ENCODE data around the gene IGSF3.
A peak's percentile ranks its signal among the peaks of the same experiment; 100 is the strongest.
"Not testable (repeated sequence)": the region's sequence is repeated elsewhere in the genome, so short reads cannot be mapped to it uniquely, and the experiment has no call there.

IGSF3 gene

DNA sequence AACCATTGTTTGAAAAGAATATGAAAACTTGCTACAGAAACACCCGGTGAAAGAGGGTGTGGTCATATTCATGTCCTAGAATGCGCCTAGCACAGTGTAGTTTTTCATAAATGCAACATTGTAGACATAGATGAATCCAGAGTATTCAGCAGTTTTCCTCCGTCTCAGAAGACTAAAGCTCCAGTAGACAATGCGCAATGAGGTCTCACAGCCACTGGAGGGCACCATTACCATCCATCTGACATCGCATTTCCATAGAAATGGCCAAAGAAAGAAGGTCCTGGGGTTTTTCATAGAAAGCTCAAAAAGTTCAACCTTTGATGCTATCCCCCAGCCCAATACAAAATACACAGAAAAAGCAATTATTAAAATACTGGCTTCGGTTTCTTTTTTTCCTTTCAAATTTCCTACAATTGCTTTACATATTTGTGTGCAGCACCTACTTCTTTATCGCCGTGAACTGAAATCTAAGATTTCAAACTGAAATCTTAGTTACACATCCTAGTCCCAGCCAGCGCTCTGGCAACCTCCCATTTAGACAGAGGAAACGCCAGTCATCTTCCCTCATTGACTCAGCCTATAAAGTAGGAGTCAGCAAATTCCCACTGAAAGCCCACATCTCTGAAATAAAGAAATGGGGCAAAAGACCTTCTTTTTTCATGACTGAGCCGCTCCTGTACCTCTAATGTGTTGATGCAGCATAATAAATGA lies 92.8 kb downstream of the IGSF3 start:
- peak; percentile 84 for DNase-seq (ENCODE audit: low spot score)

DNA sequence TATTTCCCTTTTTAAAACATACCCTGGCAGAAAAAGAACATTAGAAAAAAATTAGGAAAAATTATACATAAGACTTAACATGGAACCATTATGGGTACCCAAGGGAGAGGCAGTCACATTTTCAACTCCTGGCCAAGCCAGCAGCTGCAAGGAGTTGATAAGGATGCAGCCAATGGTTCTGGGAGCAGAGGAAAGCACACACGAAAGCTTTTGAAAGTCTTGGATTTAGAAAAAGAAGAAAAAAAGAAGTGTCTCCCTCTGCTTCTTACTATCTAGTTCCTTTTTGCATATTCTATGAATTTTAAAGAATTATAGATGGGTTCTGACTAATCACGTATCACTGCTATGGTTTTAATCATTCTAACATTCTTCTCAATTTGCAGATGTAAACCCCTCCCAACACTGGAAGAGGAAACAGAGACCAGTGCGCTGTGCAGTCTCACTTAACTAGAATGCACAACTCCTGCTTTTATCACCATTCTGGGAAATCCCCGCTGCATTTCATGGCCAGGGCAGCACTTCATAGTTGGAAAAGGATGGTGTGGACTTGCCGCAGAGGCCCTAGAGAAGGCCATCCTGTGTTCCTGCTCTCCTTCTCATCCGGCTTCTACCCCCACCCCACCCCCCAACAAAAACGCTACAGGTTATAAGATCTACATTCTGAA lies 94.0 kb downstream of the IGSF3 start:
- DNase-seq (ENCODE audit: low spot score): no peak

DNA sequence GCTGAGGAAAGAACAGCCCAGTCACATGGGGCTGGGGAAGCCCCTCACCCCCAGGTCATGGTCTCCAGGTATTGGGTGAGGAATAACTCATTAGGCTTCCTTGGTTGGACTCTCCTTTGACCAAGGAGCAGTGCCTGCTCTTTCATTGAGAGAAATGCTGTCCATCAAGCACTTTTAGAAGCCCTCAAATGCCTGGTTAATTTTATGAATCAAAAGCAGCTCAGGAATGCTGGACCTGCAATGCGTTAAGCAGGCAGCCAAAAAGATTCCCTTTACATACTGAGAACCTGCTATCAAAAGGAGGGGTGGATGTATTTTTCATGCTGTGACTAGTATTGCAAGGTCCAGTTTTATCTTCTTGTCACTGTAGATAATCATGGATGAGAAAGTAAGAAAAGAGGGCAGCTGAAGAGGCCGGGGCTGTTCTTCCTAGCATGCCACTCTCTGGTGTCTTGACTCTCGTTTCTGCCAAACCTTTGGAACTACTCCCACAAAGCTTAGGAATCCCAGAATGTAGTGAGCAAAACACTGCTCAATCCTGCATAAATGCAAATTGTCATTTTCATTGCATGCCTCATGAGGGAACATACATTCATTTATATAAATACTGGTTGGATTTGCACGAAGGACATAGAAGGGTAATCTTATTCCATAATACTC lies 94.6 kb downstream of the IGSF3 start:
- no peak for DNase-seq (ENCODE audit: low spot score)

DNA sequence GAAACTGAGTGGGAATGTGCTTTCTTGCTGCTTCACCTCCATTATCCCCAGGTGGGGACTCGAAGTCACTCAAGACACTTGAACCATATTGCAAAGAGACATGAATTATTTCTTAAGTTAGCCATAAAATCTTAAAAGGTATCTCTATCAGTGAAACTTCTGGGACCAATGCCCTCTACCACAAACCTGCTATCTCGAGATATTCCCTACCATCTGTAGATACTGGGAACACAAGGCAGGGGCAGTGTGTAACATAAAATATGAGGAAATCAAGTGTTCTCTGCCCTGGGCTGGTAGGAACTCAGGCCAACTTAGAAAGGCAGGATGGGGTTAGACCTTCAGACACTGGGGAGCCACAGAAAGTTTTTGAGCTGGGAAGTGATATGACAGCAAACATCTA lies 95.4 kb downstream of the IGSF3 start:
- no peak for DNase-seq (ENCODE audit: low spot score)

DNA sequence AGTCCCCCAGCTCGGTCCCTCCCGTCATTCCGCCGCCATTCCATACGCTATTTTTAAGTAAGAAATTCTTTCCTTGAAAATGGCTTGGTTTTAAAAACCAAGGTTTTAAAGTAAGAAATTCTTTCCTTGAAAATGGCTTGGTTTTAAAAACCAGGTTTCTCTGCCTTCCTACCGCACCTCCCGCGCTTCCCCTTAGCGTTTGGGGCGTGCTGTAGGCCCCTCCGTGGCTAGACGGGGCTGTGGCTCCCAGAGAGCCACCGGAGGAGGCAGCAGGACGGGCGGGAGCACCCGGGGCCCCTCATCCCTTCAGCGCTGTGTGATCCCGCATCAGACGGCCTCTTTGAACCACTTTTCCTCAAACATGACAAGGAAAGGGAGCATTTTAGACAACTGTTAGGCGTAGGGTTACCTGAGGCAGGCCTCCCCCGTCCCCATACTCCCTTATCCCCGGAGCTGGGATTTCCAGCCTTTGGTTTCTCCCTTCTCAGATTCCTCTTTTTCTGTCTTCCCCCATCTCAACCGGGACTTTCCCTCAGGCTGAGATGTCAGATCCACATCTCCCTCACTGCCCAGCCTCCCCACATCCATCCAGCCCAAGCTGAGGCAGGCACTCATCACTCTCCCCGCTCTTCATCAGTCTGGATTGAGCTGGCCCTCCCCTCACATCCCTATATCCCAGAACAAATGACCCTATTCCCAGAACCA lies 96.2 kb downstream of the IGSF3 start:
- DNase-seq (ENCODE audit: low spot score): peak; percentile 25

DNA sequence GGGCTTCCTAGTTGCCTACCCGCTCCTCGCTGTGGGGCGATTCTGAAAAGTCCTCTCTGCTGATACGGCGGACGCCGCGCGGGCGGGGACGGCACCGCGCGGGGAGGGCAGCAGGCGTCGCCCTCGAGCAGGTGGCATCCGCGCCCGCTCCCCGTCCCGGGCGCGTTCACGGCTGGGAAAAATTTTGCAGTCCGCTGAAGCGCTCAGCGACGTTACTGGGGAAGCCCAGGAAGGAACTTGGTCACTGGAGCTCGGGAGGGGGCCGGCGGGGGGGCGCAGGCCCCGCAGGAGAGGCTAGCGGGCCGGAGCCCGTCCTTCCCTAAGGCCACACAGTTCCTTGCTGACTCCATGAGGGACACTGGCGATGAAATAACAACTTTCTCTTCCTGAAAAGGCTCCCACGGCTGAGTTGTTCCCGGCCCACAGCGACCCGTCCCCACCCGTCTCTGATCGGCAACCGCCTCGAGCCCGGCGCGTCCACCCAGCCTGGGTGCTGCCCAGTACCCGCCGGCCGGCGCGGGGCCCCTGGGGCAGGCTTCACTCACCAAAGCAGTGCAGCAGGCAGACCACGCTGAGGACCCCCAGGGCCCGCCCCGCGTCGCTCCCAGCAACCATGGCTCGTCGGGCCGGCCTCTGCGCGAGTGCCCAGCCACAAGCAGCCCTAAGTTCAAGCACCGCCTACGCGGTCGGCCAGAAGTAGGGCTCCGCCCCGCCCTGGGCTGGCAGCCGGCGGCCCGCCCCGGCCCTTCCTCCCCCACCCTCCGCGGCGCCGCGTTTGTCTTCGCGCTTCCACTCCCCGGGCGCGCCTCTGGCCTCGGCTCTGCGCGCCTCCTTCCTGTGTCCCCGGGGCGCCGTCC lies 96.9 kb downstream of the IGSF3 start, which contains the start of gene CD58:
TSS of gene CD58 (minus strand) at position 669 of the 857 bp plus-strand sequence. CDS start at position 615, 54 bp downstream.
- DNase-seq (ENCODE audit: low spot score): peak; percentile 95

DNA sequence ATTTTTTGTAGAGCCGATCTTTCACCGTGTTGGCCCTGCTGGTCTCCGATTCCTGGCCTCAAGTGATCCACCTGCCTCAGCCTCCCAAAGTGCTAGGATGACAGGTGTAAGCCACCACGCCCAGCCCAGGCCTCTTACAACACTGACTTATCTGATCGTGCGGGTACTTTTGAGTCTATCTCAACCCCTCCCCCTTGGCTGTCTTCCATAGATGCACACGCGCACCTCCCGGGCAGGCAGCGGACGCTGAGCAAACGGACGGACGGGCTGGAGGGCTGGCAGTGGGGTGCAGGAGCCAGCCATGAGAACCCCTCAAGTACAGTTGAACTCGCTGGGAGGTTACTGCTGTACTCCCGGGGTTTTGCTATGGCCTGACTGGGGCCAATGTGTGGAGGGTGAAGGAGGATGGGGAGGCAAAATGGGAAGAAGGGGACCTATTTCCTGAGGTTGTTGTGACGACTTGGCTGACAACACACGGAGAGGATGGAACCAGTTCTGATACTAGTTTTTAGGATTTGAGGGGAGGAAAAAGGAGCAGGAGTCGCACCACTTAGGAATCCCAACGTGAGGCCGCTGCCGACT lies 97.7 kb downstream of the IGSF3 start:
- DNase-seq (ENCODE audit: low spot score): peak; percentile 25

DNA sequence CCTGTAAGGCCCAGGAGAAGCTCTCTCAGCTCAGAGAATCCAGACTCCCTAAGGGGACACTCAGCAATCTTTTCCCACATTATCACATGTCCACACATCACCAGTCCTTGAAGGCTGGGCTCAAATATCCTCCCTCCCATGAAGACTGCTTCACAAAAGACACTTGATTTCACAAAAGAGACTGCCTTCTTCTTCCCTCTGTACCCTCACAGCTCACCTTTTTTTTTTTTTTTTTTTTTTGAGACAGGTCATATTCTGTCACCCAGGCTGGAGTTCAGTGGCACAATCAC lies 98.2 kb downstream of the IGSF3 start:
- no peak for DNase-seq (ENCODE audit: low spot score)

DNA sequence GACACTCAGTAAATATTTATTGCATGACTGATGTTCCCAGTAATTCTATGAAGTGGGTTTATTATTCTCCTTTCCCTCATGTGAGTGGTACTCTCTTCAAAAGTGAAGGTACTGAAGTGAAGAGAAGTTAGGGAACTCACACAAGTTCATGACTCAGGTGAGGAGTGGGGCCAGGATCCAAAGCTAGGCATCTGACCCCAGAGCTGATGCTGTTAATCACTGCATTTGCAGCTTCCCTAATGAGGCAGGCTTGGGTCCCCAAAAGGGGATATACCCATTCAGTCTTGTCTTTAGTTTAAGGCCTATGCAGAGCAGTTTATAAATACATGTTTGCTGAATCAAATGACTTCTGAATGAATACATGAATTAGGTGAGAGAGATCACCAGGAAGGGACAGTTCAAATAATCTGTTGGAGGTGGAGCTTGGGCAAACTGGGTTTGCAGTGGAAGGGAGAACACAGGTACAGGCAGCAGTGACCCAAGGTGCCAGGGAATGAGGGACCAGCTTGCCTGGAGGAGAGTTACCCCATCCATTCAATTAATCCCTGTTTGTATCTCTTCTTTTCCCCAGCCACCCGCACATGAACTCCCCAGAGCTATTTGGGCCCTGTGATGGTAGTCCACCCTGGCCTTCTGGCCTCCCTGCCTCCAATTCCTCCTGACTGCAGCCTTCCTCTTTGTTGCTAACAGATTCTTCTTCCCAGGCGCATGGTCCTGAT lies 98.7 kb downstream of the IGSF3 start:
- no peak for DNase-seq (ENCODE audit: low spot score)

DNA sequence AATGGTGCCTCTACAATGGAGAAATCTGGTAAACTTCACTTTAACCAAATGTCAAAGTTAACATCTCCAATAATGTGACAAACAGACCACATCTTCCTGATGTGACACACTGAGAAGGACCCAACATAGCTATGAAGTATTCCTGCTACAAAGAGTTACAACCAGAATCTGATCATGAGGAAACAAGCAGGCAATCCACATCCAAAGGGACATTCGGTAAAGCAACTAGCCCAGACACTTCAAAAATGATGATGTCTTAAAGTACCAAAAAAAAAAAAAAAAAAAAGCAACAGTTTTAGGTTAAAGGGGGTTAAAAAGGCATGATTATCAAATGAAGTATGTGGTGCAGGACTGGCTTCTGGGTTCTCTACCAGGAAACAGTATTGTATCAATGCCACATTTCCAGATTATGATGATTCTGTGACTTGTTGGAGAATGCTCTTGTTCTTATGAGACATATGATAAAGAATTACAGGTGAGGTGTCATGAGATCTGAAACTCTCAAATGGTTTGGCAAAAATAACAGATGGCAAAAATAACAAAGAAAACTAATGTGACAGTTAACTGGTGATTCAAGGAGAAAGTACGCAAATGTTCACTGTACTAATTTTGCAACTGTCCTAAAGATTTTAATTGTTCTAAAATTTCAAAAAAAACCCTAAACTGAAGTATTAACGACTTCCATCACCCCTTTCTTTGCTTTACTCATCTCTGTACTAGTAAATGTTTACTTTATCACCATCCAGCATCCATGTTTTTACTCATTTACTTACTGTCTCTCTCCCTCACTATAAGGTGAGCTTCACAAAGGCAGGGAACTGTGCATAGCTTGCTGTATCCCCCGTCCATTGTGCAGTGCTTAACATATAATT lies 99.5 kb downstream of the IGSF3 start:
- no peak for DNase-seq (ENCODE audit: low spot score)

DNA sequence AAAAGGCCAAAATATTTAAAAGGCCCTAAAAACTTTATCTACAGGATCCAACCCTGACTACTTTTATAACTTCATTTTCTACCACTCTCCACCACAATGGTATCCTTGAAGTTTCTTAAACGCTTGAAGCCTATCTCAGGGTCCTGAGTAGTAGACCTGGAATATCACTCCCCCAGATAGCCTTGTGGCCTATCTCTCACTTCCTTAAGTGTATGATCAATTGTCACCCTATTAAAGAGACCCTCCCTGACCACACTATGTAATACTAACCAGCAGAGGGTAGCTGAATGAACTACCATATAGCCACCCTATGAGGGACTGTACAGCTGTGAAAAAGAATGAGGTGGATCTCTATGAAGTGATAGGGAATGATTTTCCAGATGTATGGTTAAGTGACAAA lies 102.3 kb downstream of the IGSF3 start:
- no peak for DNase-seq (ENCODE audit: low spot score)

DNA sequence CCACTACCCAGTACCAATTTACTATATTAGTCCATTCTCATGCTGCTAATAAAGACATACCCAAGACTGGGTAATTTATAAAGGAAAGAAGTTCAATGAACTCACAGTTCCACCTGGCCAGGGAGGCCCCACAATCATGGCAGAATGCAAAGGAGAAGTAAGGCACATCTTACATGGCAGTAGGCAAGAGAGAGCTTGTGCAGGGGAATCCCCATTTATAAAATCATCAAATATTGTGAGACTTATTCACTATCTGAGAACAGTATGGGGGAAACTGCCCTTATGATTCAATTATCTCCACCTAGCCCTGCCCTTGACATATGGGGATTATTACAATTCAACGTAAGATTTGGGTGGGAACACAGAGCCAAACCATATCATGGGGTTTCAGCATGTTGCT lies 103.1 kb downstream of the IGSF3 start:
- DNase-seq (ENCODE audit: low spot score): no peak

DNA sequence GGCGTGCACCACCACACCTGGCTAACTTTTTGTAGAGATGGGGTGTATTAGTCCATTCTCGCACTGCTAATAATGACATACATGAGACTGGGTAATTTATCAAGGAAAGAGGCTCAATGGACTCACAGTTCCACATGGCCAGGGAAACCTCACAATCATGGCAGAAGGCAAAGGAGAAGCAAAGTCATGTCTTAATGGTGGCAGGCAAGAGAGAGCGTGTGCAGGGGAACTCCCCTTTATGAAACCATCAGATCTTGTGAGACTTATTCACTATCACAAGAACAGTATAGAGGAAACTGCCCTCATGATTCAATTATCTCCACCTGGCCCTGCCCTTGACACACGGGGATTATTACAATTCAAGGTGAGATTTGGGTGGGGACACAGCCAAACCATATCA lies 105.1 kb downstream of the IGSF3 start:
- DNase-seq (ENCODE audit: low spot score): not testable (repeated sequence)

DNA sequence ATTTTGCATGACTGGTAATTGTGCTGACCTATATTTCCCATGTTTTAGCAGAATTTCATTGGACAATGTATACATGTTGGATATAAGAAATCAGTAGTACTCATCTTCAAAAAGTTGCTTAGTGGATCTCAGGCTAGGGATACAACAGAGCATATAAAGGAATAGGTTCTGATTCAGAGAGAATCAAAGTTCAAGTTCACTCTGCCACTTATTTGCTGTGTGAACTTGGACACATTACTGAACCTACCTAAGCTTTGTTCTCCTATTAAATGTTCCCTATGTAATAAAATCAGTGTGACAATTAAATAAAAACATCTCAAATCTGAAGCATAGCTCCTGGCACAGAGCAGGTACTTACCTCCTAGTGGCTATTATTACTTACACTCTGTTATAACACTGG lies 106.0 kb downstream of the IGSF3 start:
- DNase-seq (ENCODE audit: low spot score): no peak

DNA sequence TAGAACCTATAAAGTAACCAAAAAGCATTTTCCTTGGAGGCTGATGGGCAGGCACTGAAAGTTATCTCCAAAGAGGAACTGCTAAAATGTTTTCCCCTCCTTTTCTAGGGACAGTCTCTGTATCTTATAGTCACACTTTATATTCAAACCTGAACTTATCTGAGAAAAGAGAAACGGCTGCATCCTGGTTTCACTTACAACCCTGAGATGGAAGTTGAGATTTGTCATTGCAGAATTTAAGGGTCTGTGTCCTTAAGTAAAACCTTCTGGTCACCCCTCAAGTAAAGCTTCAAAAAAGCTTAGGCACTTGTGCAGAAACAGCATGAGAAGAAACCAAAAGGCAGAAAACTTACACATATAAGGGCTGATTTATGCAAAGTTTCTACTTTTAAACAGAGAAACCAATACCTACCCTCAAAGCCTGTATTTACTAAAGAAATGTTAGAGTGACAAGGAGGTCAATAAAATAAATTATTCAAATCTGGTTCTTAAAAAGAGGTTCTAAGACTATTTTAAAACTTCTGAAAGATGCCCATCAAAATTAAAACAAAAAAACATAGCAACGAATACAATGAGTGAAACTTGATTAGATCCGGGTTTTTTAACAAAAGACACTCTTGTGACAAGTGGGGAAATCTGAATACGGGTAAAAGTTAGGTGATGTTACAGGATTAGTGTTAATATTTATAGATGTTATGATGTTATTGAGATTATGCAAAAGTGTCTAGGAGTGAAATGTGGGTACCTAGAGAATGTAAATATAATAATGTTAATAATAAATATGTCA lies 106.6 kb downstream of the IGSF3 start:
- DNase-seq (ENCODE audit: low spot score): no peak

DNA sequence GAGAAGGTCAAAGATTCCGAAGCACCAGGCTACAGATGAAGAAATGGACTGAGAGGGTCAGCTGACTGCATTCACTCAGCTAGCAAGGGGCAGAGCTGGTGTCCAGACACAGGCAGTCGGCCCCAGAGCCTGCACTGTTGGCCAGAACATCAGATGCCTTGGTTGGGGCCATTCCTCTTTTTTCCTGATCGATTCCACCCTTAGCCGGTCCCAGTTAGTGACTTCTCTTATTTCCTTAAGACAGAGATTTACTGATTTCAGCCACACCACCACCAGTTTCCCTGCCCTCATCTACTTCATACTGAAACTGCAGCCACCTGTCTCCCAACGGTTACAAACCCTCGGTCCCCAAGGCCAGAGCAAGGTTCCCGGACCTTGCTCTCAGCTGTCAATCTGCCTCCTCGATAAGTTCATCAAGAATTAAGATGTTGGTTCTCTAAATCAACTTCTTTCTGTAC lies 108.2 kb downstream of the IGSF3 start:
- DNase-seq (ENCODE audit: low spot score): no peak

DNA sequence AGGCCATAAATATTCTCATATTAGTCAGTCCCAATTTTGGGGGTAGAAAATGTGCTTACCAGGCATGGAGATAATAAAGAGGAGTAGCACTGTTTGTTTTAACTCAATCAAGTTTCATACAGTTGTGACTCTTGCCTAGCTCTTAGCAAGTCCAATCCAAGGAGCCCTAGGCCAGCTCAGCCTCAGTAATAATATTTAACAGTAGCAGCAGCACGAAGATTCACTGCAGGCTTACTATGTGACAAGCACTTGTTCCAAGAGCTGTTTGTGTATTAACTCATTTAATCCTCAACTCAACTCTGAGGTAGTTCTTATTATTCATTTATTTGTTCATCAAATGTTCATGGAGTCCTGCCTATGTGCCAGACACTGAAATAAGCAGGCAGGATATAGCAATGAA lies 109.0 kb downstream of the IGSF3 start:
- no peak for DNase-seq (ENCODE audit: low spot score)

DNA sequence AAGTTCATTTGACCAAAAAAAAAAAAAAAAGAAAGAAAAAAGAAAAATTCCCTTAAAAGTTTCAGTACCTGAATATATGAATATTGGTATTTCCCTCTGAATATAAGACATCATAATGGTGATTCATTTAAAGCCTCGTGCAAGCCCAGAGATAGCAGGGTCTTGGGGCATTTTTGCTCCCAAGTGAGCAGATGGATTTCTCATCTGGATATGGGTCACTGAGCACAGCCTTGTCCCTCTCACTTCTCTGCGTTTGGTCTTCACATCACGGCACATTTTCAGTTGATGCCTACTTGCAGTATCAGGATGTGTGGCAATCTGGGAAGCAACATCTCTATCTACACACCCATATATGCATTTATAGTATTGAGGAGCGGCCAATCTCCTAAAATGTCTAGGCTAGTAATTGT lies 109.4 kb downstream of the IGSF3 start:
- no peak for DNase-seq (ENCODE audit: low spot score)

DNA sequence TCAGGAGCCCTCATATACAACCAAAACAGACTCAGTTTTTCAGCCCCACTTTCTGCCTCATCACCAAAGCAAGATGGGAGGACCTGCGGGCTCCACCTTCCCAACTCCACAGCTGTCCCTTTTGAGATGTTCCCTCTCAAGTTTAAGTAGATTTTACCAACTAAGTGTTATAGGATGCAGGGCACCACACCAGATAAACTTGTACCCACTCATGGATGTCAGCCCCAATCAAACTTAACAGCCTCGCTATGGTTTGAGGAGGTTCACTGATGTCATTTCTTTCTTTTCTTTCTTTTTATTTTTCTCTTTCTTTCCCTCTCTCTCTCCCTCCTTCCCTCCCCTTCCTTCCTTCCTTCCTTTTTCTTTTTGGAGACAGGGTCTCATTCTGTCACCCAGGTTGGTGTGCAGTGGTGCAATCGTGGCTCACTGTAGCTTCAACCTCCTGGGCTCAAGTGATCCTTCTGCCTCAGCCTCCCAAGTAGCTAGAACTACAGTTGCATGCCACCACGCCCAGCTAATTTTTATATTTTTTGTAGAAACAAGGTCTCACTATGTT lies 110.1 kb downstream of the IGSF3 start:
- no peak for DNase-seq (ENCODE audit: low spot score)
